SK-N-SH (cell line): ENCODE results near the gene SPATA21. TPM values are rescaled to one million over a fixed set of nuclear protein-coding genes. Genes with fewer than 3 reads are reported as not detected.

Source experiments
- CTCF ChIA-PET: fragments of 300-600, 350-600 bp; formaldehyde crosslinking; extraction: SDS; loops from one replicate; lab custom pipeline; 2021; lab: Yijun Ruan, JAX
- POLR2A ChIA-PET: fragments of 350-600 bp; sonication (Branson Sonifier 250); formaldehyde crosslinking; extraction: SDS; loops from one replicate; lab custom pipeline; 2020; ENCODE audit warnings: antibody characterized with exemption, inconsistent platforms; lab: Yijun Ruan, JAX
- DNase-seq: peaks from one replicate; pipeline ENCODE4 v3.0.0; 2012
- H2AFZ ChIP-seq: fragments of 200-600 bp; sonication (generic); 2 replicates; pipeline ENCODE4 v1.8.1; 2016; ENCODE audit warnings: antibody characterized with exemption, mild to moderate bottlenecking, low read depth
- H3F3A ChIP-seq: fragments of 200-600 bp; sonication (generic); replicated peaks from 2 replicates; pipeline ENCODE3; 2016; ENCODE audit warnings: antibody characterized with exemption, mild to moderate bottlenecking; ENCODE audit not compliant: insufficient read depth
- H3K27ac ChIP-seq, 2 experiments: fragments of 200-500 bp in 1 of 2; fragments of 200-600 bp in 1 of 2; sonication (Bioruptor generic) in 1 of 2; sonication (generic), shearing (Covaris generic) in 1 of 2; 2 replicates each; pipeline versions ENCODE4 v1.5.1 to v1.6.1; 2014 to 2016; ENCODE audit warnings: low read depth in 2 of 2, inconsistent platforms in 1 of 2, low read length in 1 of 2, mild to moderate bottlenecking in 1 of 2, mixed read lengths in 1 of 2
- H3K27me3 ChIP-seq: fragments of 200-600 bp; sonication (generic), shearing (Covaris generic); 2 replicates; pipeline ENCODE4 v1.6.1; 2016; ENCODE audit warnings: mixed run types; ENCODE audit not compliant: insufficient read depth
- H3K36me3 ChIP-seq, 2 experiments: fragments of 200-500 bp in 1 of 2; fragments of 200-600 bp in 1 of 2; sonication (Bioruptor generic) in 1 of 2; sonication (generic) in 1 of 2; replicated peaks in 1 of 2; 2 replicates each; pipeline versions ENCODE3 to v1.5.1; 2014 to 2016; ENCODE audit warnings: low read length in 1 of 2, mild to moderate bottlenecking in 1 of 2; ENCODE audit not compliant: insufficient read depth in 2 of 2, control insufficient read depth in 1 of 2
- H3K4me1 ChIP-seq, 2 experiments: fragments of 200-500 bp in 1 of 2; fragments of 200-600 bp in 1 of 2; sonication (Bioruptor generic) in 1 of 2; sonication (generic), shearing (Covaris generic) in 1 of 2; 2 replicates each; pipeline versions ENCODE4 v1.5.1 to v1.6.1; 2014 to 2016; ENCODE audit warnings: low read depth in 1 of 2, low read length in 1 of 2, mixed run types in 1 of 2; ENCODE audit not compliant: insufficient read depth in 2 of 2, control insufficient read depth in 1 of 2
- H3K4me2 ChIP-seq: fragments of 200-600 bp; sonication (generic), shearing (Covaris generic); 2 replicates; pipeline ENCODE4 v1.6.1; 2017; ENCODE audit warnings: mixed run types
- H3K4me3 ChIP-seq, 2 experiments: fragments of 200-500 bp in 1 of 2; fragments of 200-600 bp in 1 of 2; sonication (Bioruptor generic) in 1 of 2; sonication (generic), shearing (Covaris generic) in 1 of 2; 2 replicates each; pipeline versions ENCODE4 v1.5.1 to v1.8.1; 2014 to 2016; ENCODE audit warnings: low read depth in 2 of 2, inconsistent platforms in 1 of 2, low read length in 1 of 2, mild to moderate bottlenecking in 1 of 2, mixed read lengths in 1 of 2, moderate library complexity in 1 of 2
- H3K79me2 ChIP-seq: fragments of 200-600 bp; sonication (generic); 2 replicates; pipeline ENCODE4 v1.8.1; 2017; ENCODE audit warnings: mild to moderate bottlenecking; ENCODE audit not compliant: insufficient read depth
- H3K9ac ChIP-seq: fragments of 200-600 bp; sonication (generic); 2 replicates; pipeline ENCODE4 v1.6.1; 2017; ENCODE audit warnings: mixed run types
- H3K9me2 ChIP-seq: fragments of 200-600 bp; sonication (generic); 2 replicates; pipeline ENCODE4 v1.6.1; 2017; ENCODE audit warnings: mixed run types
- H3K9me3 ChIP-seq: fragments of 200-600 bp; sonication (generic); 2 replicates; pipeline ENCODE4 v1.6.1; 2017; ENCODE audit warnings: mixed run types, mild to moderate bottlenecking, moderate library complexity
- H4K20me1 ChIP-seq: fragments of 200-600 bp; sonication (generic); 2 replicates; pipeline ENCODE4 v1.6.1; 2017; ENCODE audit warnings: mild to moderate bottlenecking, mixed run types; ENCODE audit not compliant: insufficient read depth
- ELF1 ChIP-seq: IDR thresholded peaks from 2 replicates; pipeline ENCODE4 v1.4.0; 2012
- EP300 ChIP-seq, 2 experiments: IDR thresholded peaks; 2 replicates each; pipeline versions ENCODE4 v1.4.0 to v1.6.1; 2012; ENCODE audit warnings: borderline replicate concordance in 1 of 2, low read depth in 1 of 2, low read length in 1 of 2
- EZH2phosphoT487 ChIP-seq: fragments of 200-600 bp; sonication (generic); IDR thresholded peaks from 2 replicates; pipeline ENCODE4 v1.6.1; 2017; ENCODE audit warnings: low read depth, mixed run types, mild to moderate bottlenecking, antibody characterized with exemption, moderate library complexity, borderline replicate concordance
- FOSL2 ChIP-seq: IDR thresholded peaks from 2 replicates; pipeline ENCODE4 v1.4.0; 2012; ENCODE audit warnings: low read depth, mild to moderate bottlenecking, moderate library complexity, borderline replicate concordance
- FOXJ3 ChIP-seq: sonication (generic); formaldehyde crosslinking; IDR thresholded peaks from 2 replicates; pipeline ENCODE4 v1.5.1; 2020; ENCODE audit warnings: mild to moderate bottlenecking, missing genetic modification reagents
- FOXM1 ChIP-seq: IDR thresholded peaks from 2 replicates; pipeline ENCODE4 v1.4.0; 2012; ENCODE audit warnings: low read depth, mild to moderate bottlenecking
- GATA2 ChIP-seq: sonication (generic); formaldehyde crosslinking; IDR thresholded peaks from 2 replicates; pipeline ENCODE4 v1.5.0; 2020; ENCODE audit warnings: mild to moderate bottlenecking, missing genetic modification reagents
- MAX ChIP-seq: IDR thresholded peaks from 2 replicates; pipeline ENCODE4 v1.4.0; 2012; ENCODE audit warnings: low read depth
- MXI1 ChIP-seq: IDR thresholded peaks from 2 replicates; pipeline ENCODE4 v1.6.1; 2012; ENCODE audit warnings: mild to moderate bottlenecking, low read depth, low read length, improper control_type of control experiment
- NFIC ChIP-seq: IDR thresholded peaks from 2 replicates; pipeline ENCODE4 v1.4.0; 2012; ENCODE audit warnings: borderline replicate concordance
- RAD21 ChIP-seq: IDR thresholded peaks from 2 replicates; pipeline ENCODE4 v1.6.1; 2012; ENCODE audit warnings: mild to moderate bottlenecking, low read length
- RCOR1 ChIP-seq: fragments of 150-350 bp; IDR thresholded peaks from 2 replicates; pipeline ENCODE4 v1.6.1; 2017; ENCODE audit warnings: antibody characterized with exemption, low read length
- TCF12 ChIP-seq: IDR thresholded peaks from 2 replicates; pipeline ENCODE4 v1.4.0; 2012
- YY1 ChIP-seq: IDR thresholded peaks from 2 replicates; pipeline ENCODE4 v1.4.0; 2012; ENCODE audit warnings: low read depth, mild to moderate bottlenecking
- WGBS: methylation state at CpG from one replicate; pipeline ENCODE4 v1.1.6; 2017; ENCODE audit warnings: low lambda C conversion rate; 5-methylcytosine and 5-hydroxymethylcytosine counted together
- polyA plus RNA-seq, 3 experiments: library from polyadenylated mRNA; depleted of rRNA; stranded (reverse); fragments of >200 nt; gene quantifications; 2 replicates each; pipeline ENCODE4 v1.2.3, GENCODE V29; 2012
- TF ChIP-seq, protein P1 (sequence below): fragments of 150-350 bp; IDR thresholded peaks from 2 replicates; pipeline ENCODE4 v1.6.1; 2017; ENCODE audit warnings: antibody characterized with exemption, low read length, low read depth, borderline replicate concordance
- TF ChIP-seq, protein P2 (sequence below): fragments of 150-350 bp; IDR thresholded peaks from 2 replicates; pipeline ENCODE4 v1.6.1; 2016; ENCODE audit warnings: mild to moderate bottlenecking, low read depth, low read length
- TF ChIP-seq, protein P3 (sequence below): fragments of 200-600 bp; sonication (generic); IDR thresholded peaks from 2 replicates; pipeline ENCODE4 v1.6.1; 2017; ENCODE audit warnings: antibody characterized with exemption, mild to moderate bottlenecking, moderate library complexity
- TF ChIP-seq, protein P4 (sequence below): IDR thresholded peaks from 2 replicates; pipeline ENCODE4 v1.4.0; 2012; ENCODE audit warnings: low read depth, borderline replicate concordance

SPATA21 gene
- polyA plus RNA-seq, 1 of the 3 experiments (the other 2 are of a cell fraction): 0.10 TPM

DNA sequence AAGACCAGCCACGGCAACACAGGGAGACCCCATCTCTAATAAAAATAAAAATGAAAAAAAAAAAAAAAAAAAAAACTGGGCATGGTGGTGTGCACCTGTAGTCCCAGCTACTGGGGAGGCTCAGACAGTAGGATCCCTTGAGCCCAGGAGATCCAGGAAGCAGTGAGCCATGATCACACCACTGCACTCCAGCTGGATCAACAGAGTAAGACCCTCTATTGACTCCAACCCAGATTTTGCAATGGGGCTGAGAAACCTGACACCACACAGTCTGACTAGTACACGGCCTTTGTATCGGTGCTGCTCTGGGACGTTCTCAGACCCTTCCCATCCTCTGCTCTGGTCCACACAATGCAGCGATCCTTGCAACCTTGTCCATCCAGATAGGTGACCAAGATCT, 31.8 kb downstream of the SPATA21 start:
- WGBS: 96% methylated on average over 5 of the region's 5 CpGs
- no peaks in the 10 kb centered on the region for H3K9me3 ChIP-seq
- no peak overlapping the region for H3K9ac ChIP-seq
- H2AFZ ChIP-seq: no peak overlapping the region
- no peaks in the 10 kb centered on the region for H3K79me2 ChIP-seq
- H3K4me3 ChIP-seq: no peak overlapping the region
- no peaks in the 10 kb centered on the region for H4K20me1 ChIP-seq
- no peaks in the 10 kb centered on the region for H3K27me3 ChIP-seq
- H3K36me3 ChIP-seq: no peaks in the 10 kb centered on the region
- no peak overlapping the region for H3K27ac ChIP-seq
- no peaks in the 10 kb centered on the region for H3K4me1 ChIP-seq
- H3K9me2 ChIP-seq: no peaks in the 10 kb centered on the region
- POLR2A ChIA-PET: no interaction called here
- CTCF ChIA-PET: no interaction called here
- TF ChIP-seq GATA2 (CRISPR knock-in tag): no peak
- TF ChIP-seq EZH2phosphoT487: no peak
- TF ChIP-seq, protein P1, sequence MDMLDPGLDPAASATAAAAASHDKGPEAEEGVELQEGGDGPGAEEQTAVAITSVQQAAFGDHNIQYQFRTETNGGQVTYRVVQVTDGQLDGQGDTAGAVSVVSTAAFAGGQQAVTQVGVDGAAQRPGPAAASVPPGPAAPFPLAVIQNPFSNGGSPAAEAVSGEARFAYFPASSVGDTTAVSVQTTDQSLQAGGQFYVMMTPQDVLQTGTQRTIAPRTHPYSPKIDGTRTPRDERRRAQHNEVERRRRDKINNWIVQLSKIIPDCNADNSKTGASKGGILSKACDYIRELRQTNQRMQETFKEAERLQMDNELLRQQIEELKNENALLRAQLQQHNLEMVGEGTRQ: no peak
- no peak for TF ChIP-seq RCOR1
- no peak for TF ChIP-seq YY1
- TF ChIP-seq NFIC: no peak
- TF ChIP-seq, protein P2, sequence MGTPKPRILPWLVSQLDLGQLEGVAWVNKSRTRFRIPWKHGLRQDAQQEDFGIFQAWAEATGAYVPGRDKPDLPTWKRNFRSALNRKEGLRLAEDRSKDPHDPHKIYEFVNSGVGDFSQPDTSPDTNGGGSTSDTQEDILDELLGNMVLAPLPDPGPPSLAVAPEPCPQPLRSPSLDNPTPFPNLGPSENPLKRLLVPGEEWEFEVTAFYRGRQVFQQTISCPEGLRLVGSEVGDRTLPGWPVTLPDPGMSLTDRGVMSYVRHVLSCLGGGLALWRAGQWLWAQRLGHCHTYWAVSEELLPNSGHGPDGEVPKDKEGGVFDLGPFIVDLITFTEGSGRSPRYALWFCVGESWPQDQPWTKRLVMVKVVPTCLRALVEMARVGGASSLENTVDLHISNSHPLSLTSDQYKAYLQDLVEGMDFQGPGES: no peak
- TF ChIP-seq TCF12: no peak
- no peak for TF ChIP-seq MAX
- no peak for DNase-seq
- H3F3A ChIP-seq: no peaks in the 10 kb centered on the region
- H3K4me2 ChIP-seq: no peak overlapping the region

DNA sequence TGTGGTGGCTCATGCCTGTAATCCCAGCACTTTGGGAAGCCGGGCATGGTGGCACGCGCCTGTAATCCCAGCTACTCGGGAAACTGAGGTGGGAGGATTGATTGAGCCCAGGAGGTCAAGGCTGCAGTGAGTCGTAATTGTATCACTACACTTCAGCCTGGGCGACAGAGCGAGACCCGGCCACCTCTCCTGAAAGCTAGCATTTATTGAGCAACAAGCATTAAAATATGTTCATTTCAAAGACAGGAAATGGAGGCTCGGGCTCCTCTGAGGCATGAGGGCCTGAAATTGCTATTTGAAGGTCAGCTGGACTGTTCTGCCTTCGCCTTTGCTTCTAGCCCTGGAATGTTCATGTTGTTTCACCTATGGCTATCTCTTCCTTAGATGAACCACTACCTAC, 34.5 kb downstream of the SPATA21 start:
- Histone ChIP-seq H3K4me1 (no peaks in the 10 kb centered on the region), H3K27ac (no peak overlapping the region), H3K27me3 (no peaks in the 10 kb centered on the region), H4K20me1 (no peaks in the 10 kb centered on the region), H2AFZ (no peak overlapping the region), H3K9me2 (no peaks in the 10 kb centered on the region), H3K4me3 (no peak overlapping the region), H3F3A (no peaks in the 10 kb centered on the region), H3K9ac (no peak overlapping the region), H3K4me2 (no peak overlapping the region), H3K79me2 (no peaks in the 10 kb centered on the region), H3K36me3 (peaks cover 0 to 14% of the 10 kb centered on the region in 2 experiments), H3K9me3 (no peaks in the 10 kb centered on the region)
- ChIA-PET POLR2A (interaction anchor here (1.8 kb wide), 1 partner anchor 9 kb away, joined by 3 read pairs; no protein-coding TSS in a partner anchor), CTCF (no interaction called here)
- 90% methylated on average over 10 of the region's 10 CpGs for WGBS
- no peak for DNase-seq
- TF ChIP-seq, protein P2: no peak
- TF ChIP-seq EZH2phosphoT487: no peak
- TF ChIP-seq GATA2 (CRISPR knock-in tag): no peak
- no peak for TF ChIP-seq MAX
- no peak for TF ChIP-seq MXI1
- no peak for TF ChIP-seq FOSL2
- no peak for TF ChIP-seq EP300 (IDR thresholded peaks at IDR 0.05; ENCODE audit: borderline replicate concordance in 1 of 2, low read depth in 1 of 2, low read length in 1 of 2)
- TF ChIP-seq, protein P3, sequence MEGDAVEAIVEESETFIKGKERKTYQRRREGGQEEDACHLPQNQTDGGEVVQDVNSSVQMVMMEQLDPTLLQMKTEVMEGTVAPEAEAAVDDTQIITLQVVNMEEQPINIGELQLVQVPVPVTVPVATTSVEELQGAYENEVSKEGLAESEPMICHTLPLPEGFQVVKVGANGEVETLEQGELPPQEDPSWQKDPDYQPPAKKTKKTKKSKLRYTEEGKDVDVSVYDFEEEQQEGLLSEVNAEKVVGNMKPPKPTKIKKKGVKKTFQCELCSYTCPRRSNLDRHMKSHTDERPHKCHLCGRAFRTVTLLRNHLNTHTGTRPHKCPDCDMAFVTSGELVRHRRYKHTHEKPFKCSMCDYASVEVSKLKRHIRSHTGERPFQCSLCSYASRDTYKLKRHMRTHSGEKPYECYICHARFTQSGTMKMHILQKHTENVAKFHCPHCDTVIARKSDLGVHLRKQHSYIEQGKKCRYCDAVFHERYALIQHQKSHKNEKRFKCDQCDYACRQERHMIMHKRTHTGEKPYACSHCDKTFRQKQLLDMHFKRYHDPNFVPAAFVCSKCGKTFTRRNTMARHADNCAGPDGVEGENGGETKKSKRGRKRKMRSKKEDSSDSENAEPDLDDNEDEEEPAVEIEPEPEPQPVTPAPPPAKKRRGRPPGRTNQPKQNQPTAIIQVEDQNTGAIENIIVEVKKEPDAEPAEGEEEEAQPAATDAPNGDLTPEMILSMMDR: no peak
- no peak for TF ChIP-seq NFIC
- TF ChIP-seq RAD21: no peak
- no peak for TF ChIP-seq YY1
- TF ChIP-seq FOXJ3 (CRISPR knock-in tag): no peak
- TF ChIP-seq, protein P4, sequence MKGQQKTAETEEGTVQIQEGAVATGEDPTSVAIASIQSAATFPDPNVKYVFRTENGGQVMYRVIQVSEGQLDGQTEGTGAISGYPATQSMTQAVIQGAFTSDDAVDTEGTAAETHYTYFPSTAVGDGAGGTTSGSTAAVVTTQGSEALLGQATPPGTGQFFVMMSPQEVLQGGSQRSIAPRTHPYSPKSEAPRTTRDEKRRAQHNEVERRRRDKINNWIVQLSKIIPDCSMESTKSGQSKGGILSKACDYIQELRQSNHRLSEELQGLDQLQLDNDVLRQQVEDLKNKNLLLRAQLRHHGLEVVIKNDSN: no peak
- TF ChIP-seq ELF1: no peak
- no peak for TF ChIP-seq FOXM1
- no peak for TF ChIP-seq TCF12
